ENCODE measurements around the gene TLR8. TPM values are rescaled to one million over a fixed set of nuclear protein-coding genes. Genes with fewer than 3 reads are reported as not detected.
A peak's percentile ranks its signal among the peaks of the same experiment; 100 is the strongest.
"Not testable (repeated sequence)": the region's sequence is repeated elsewhere in the genome, so short reads cannot be mapped to it uniquely, and the experiment has no call there.

The TLR8 gene
- total RNA-seq, 1 donor from 2014 or later = 0.65 TPM

DNA sequence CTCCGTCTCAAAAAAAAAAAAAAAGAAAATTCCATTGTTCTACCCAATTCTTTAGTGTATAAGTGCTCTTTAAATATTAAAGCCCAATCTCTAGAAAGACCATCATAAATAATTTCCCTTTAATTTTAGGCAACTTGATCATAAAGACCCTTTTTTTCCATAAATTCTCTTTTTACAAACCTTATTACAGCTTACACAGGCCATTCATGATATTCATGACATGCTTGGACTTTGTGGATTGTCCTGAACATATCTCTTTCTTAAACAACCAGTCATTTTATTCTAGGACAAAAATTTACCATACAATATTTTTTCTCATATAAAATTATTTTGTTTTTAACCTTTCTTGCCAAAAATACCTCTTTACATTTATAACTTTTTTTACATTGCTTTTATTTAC is 30.5 kb downstream of the TLR8 start:
- DNase-seq (ENCODE audit: low spot score) = no peak
- intact Hi-C loops (cut with DNase I) = no loop called here

DNA sequence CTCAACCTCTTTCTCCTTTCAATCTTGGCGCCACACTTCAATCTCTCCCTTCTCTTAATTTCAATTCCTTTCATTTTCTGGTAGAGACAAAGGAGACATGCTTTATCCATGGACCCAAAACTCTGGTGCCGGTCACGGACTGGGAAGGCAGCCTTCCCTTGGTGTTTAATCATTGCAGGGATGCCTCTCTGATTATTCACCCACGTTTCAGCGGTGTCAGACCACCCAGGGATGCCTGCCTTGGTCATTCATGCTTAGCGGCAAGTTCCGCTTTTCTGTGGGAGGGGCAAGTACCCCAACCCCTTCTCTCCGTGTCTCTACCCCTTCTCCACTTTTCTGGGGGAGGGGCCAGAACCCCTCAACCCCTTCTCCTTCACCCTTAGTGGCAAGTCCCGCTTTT is 34.1 kb downstream of the TLR8 start:
- intact Hi-C loops (cut with DNase I) = loop anchor here (10.0 kb wide), 1 partner anchor 704 kb away; no protein-coding TSS in a partner anchor
- not testable (repeated sequence) for DNase-seq (ENCODE audit: low spot score)

DNA sequence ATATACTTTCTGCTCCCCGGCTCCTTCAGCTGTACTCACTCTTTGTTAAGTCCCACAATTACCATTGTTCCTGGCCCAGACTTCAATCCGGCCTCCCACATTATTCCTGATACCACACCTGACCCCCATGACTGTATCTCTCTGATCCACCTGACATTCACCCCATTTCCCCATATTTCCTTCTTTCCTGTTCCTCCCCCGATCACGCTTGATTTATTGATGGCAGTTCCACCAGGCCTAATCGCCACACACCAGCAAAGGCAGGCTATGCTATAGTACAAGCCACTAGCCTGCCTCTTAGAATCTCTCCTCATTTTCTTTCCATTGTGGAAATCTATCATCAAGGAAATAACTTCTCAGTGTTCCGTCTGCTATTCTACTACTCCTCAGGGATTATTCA is 37.2 kb downstream of the TLR8 start:
- not testable (repeated sequence) for DNase-seq (ENCODE audit: low spot score)
- intact Hi-C loops (cut with DNase I) = loop anchor here (10.0 kb wide), 1 partner anchor 701 kb away; no protein-coding TSS in a partner anchor

DNA sequence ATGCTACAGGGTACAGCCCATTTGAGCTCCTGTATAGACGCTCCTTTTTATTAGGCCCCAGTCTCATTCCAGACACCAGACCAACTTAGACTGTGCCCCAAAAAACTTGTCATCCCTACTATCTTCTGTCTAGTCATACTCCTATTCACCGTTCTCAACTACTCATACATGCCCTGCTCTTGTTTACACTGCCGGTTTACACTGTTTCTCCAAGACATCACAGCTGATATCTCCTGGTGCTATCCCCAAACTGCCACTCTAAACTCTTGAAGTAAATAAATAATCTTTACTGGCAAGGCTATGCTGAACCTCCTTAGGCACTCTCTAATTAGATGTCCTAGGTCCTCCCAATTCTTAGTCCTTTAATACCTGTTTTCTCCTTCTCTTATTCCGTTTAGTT is 38.0 kb downstream of the TLR8 start:
- DNase-seq (ENCODE audit: low spot score) = not testable (repeated sequence)
- intact Hi-C loops (cut with DNase I) = loop anchor here (10.0 kb wide), 1 partner anchor 700 kb away; no protein-coding TSS in a partner anchor

DNA sequence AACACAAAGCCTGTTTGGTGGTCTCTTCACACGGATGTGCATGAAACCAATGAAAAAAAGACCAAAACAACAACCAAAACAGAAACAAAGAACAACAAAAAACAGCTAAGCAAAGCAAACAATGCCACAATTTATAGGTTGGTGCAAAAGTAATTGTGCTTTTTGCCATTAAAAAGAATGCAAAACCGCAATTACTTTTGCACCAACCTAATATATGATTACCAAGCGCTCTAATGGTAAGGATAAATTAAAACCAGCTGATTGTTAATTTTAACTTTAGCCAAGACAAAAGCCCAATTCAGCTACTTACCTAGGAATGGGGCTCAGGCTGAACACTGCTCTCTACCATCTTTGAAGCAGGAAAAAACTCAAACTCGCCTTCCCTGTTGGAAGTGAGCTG is 39.1 kb downstream of the TLR8 start:
- intact Hi-C loops (cut with DNase I) = loop anchor here (5.0 to 10.0 kb wide), 3 partner anchors 542 to 1087 kb away; no protein-coding TSS in a partner anchor

DNA sequence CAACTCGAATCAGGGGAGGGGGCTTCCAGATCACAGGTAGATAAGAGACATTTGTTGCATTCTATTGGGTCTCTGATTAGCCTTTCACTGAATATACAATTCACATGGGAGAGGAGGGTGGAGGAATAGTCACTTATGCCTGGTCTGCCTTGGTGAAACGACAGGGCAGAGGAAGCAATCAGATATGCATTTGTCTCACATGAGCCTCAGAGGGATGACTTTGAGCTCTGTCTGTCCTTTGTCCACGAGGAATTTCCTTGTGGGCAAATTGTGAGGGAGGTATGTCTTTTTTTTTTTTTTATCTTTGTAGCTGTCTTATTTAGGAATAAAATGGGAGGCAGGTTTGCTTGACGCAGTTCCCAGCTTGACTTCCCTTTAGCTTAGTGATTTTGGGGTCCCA is 40.0 kb downstream of the TLR8 start:
- intact Hi-C loops (cut with DNase I) = loop anchor here (5.0 to 10.0 kb wide), 3 partner anchors 541 to 1086 kb away; no protein-coding TSS in a partner anchor
- no peak for DNase-seq (ENCODE audit: low spot score)

More for the DNA sequence above, 39.1 kb downstream of the TLR8 start:
- no peak for DNase-seq (ENCODE audit: low spot score)

DNA sequence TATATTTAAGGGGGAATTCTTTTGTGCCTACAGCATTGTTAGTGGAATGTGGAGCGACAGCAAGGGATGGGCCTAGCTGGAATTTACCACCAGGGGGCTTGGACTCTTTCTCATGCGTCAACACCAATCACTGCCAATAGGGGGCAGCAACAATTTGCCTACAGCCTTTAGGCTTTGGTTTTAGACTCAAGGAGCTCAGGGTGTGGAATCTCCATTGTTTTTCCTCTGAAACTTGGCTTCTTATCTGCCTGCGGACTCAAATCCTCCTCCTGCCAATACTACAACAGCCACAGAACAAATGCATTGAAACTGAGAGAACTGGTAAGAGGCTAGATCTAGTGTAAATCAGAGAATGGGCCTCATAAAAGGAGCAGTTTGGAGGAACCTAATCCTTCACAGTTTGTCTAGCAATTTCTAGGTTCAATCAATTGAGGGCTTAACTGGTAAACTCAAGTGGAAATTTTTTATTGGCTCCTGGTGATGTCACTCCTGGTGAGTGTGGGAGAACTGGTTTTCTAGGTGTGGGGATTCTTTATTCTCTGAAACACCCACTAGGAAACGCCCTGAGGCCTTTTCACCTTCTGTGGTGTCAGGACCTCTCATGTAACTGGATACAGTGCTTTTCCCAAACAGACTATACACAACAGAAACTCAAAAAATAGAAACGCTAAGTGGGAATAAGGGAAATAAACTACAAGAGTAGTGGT is 40.6 kb downstream of the TLR8 start:
- DNase-seq (ENCODE audit: low spot score) = peak; percentile 79
- intact Hi-C loops (cut with DNase I) = loop anchor here (5.0 to 10.0 kb wide), 3 partner anchors 540 to 1085 kb away; no protein-coding TSS in a partner anchor

DNA sequence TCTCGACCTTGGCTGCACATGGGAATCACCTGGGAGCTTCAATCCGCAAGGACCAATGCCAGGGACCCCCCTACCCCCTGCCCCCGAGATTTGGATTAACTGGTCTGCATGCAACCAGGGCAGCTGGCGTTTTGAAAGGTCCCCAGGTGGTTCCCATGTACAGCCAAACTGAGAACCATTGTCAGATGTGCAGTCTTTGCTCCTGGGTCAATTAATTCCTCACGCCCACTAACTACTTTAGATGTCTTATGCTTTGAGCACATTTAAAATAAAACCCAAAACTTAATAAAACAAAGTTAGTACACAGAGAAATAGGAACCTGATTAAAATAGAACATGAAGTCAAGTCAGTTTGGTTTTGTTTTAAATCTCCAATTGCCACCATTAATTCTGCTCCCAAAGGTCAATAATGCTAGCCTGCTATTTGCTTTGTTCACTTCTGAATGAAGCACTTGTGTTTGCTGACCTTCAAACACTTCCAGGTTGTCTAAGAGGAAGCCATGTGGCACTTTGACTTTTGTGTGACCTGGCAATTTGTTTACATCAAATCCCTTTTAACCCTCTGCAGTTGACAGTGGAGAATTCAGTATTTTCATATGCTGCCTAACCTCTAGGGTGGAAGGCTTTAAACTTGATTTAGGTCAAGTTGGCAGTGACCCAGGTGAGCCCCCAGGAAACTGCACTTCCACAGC is 41.3 kb downstream of the TLR8 start:
- no peak for DNase-seq (ENCODE audit: low spot score)
- intact Hi-C loops (cut with DNase I) = loop anchor here (5.0 to 10.0 kb wide), 3 partner anchors 540 to 1085 kb away; no protein-coding TSS in a partner anchor

DNA sequence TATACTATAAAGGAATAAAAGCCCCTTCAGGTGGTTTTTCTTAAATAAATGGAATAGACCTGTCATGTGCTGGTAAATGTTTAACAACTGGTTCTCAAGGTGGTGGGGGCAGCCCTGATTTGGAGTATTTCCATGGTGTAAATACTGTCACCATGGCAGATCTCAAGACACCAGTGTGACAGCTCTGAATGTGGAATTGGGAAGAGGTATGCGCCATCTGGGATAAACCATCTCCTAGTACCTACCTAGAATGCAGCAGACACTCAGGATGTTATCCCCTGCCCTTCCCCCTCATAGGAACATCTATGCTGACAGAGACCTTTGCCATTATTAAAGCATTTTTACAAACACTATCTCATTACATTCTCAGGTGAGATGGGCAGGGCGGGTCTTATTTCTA is 42.1 kb downstream of the TLR8 start:
- intact Hi-C loops (cut with DNase I) = loop anchor here (5.0 to 10.0 kb wide), 3 partner anchors 539 to 1084 kb away; no protein-coding TSS in a partner anchor
- no peak for DNase-seq (ENCODE audit: low spot score)

DNA sequence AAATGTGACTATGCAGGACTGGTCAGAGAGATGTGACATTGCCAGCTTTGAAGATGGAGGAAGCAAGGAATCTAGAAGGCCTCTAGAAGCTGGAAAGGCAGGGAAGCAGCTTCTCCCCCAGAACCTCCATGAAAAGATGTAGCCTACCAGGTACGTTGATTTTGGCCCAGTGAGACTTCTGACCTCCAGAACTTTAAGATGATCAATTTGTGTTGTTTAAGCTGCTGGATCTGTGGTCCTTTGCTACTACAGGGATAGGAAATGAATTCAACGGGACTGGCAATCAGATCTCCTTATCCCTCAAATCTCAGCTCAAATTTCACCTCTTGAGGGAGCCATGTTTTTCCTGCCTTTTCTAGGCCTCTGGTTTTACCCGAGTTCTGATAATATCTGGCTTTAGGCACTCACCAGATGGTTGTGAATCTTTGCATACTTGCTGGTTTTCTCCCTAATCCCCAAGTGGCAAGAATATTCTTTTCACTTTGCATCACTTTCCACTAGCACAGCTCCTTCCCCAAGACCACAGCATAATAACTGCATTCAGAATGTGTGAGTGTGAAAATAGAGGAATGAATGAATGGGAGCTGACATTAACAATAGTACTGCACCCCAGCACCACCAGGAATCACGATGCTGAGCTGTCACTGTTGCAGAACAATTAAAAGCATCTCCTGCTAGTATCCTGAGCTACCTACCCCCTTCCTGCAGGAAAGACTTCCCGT is 42.9 kb downstream of the TLR8 start:
- no peak for DNase-seq (ENCODE audit: low spot score)
- intact Hi-C loops (cut with DNase I) = loop anchor here (5.0 to 10.0 kb wide), 3 partner anchors 538 to 1083 kb away; no protein-coding TSS in a partner anchor

DNA sequence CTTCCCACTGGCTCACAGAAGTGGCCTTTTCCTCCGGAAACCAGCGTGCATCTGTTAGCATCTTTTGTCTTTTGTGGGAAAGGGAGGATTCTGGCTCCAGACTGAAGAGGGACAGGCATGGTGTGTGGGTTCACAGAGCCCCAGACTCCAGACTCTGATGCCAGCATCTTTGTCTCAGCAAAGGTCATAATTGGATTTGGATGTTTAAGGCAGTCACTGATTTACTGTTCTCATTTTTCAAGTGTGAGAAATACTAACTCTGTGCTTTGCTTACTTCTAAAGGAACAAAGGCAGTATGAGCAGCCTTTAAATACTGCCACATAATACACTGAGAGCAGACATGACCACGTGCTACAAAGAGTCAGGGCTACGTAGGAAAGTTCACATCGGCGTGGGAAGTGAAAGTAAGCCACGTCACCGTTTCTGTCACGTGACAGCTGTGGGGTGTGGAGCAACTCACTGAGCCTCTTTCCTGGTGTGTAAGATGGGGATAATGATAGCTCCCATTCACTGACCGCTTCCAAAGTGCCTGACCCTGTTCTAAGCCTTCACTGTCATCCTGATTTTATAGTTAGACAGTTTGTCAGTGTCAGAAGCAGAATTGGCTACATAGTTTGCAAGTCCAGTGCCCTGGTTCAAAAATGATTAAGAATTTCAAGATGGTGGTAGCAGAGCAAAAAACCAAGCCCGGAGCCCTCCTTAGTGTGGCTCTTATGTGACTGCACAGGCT is 43.7 kb downstream of the TLR8 start:
- intact Hi-C loops (cut with DNase I) = loop anchor here (5.0 to 10.0 kb wide), 3 partner anchors 537 to 1082 kb away; no protein-coding TSS in a partner anchor
- peak; percentile 94 for DNase-seq (ENCODE audit: low spot score)

DNA sequence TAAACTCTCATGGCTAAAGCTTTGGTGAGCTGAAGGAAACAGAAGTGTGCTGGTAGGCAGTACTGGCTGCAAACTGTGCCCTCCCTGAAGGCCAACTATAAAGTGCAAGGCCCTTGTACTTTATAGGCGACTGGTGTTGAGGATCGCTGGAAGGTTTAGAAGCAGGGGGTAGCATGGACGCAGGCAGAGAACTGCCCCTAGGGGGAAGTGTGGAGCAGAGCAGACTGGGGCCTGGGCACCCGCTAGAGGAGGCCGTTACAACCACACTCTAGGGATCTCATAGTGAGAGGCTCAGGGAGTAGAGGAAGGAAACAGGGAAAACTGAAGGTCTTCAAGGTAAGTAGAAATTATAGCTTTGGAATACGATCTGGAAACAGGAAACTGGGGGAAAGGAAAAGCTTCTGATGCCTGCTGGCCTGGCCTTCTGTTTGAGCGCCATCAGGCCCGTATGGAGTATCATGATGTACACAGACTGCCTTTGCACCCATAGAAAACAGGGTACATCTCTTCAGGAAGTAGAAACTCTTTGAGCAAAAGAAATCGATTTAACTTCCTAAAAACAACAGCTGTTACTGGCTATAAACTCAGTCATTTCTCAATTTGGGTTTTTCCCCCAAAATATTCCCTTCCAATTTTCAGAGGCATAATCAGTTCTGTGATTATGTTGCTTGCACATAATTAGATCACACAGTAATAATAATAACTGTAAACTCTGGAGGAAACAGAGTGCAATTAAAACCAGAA is 44.6 kb downstream of the TLR8 start:
- peak; percentile 85 for DNase-seq (ENCODE audit: low spot score)
- intact Hi-C loops (cut with DNase I) = no loop called here

DNA sequence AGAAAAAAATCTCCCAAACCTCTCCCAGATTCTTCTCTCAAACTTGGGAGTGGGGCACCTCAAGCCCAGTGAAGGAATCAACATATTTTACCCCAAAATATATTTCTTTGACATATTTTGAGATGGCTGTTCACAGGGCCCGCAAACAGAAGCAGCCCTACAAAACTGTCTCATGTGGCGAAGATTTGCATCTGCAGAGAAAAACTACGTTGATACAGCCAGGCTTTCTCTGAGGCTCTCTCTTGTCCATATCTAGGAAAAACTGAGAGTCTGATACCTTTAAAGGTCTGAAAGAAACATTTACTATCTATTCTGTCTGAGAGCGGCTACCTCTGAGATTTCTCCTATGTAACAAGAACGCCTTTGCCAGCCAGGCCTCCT is 45.2 kb downstream of the TLR8 start:
- intact Hi-C loops (cut with DNase I) = no loop called here
- DNase-seq (ENCODE audit: low spot score) = no peak

DNA sequence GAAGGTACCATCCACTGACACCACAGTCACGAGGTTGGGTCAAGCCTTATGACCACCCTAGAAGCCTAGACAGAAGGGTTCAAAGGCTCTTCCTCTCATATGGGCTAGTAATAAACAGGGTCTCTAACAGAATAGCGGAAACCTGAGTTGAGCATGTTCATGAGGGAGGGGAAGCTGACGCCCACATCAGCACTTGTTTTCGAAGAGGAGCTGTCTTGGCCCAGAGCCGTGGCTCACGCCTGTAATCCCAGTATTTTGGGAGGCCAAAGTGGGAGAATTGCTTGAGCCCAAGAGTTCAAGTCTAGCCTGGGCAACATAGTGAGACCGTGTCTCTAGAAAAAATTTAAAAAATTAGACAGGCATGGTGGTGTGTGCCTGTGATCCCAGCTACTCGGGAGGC is 47.0 kb downstream of the TLR8 start:
- intact Hi-C loops (cut with DNase I) = no loop called here

DNA sequence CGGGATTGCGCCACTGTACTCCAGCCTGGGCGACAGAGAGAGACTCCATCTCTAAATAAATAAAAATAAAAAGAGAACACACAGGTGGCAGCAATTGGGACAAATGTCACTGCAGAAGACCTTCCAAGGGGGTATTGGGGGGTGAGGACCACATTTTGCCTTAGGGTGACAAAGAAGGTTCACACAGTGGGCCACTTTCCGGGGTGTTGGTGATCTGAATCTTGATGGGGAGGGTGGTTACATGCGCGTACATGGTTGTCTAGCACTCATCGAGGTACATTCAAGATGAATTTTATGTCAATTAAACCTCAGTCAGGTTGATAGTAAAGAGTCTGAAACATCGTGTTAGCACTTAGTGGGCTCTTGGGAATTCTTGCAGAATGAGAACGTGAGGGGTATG is 48.0 kb downstream of the TLR8 start:
- intact Hi-C loops (cut with DNase I) = no loop called here
- no peak for DNase-seq (ENCODE audit: low spot score)

More for the DNA sequence above, 47.0 kb downstream of the TLR8 start:
- no peak for DNase-seq (ENCODE audit: low spot score)

DNA sequence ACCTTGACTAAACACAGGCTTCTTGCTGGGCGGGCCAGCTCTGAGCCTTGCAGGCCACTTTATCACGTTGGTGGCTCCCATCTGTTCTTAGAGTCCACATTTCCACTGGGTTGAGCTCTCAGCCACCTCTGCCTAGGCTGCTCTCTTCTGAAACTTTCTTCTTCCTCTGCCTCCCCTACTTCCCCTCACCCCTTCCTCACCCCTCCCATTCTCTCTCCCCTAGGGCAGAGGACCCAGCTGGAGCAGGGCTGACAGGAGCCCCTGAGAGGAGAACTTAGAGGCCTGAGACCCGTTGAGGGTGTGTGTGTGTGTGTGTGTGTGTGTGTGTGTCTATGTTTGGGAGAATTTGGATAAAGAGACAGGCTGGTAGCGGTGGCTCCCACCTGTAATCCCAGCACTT is 48.6 kb downstream of the TLR8 start:
- intact Hi-C loops (cut with DNase I) = no loop called here
- DNase-seq (ENCODE audit: low spot score) = no peak

DNA sequence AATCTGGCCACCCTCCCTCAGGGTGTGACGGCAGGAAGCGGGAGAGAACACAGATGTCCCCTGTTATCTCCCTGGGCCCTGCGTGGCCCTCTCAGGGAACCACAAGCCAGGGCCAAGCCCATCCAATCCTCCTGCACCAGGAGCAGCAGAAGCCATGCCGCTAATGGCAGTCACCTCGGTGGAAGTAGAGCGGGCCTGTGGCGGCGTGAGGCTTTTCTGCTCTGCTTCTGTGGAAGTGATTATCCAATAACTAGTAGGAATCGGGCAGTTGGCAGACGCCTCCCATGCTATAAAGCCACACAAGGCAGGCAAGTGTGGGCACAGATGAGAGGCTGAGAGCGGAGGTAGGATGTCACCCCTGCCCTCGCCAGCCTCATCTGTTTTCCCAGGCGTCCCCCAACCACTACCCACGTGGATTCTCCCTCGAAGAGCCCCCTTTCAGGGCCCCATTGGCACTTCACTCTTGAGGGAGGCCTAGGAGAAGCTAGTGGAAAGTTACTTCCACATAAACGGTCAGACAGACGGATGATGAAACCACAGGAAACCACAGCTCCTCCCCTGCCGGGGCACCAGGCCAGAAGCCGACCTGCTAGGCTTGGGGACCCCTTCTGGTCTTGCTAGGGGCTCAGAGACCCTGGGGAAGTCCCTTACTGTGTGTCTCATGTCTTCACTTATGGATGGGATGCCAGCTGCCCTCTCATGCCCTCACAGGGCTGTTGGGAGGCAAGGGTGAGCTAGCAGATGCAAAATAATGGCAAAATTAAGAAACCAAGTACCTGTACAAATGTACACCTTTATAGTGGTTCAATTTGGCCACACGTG is 49.7 kb downstream of the TLR8 start:
- intact Hi-C loops (cut with DNase I) = no loop called here
- DNase-seq (ENCODE audit: low spot score) = peak; percentile 86

Data from cardiac septum (tissue), 1 donor.